GM19372 (cell line): ENCODE data around the gene FRMD4A.
"Not testable (repeated sequence)": the region's sequence is repeated elsewhere in the genome, so short reads cannot be mapped to it uniquely, and the experiment has no call there.

ENCODE experiments used
- ATAC-seq: cut with Tn5 transposase; IDR thresholded peaks from one replicate; pipeline ENCODE4 v1.9.1; 2021; ENCODE audit warnings: mild to moderate bottlenecking, low read depth, moderate library complexity; ENCODE audit not compliant: unreplicated experiment

The FRMD4A gene

DNA sequence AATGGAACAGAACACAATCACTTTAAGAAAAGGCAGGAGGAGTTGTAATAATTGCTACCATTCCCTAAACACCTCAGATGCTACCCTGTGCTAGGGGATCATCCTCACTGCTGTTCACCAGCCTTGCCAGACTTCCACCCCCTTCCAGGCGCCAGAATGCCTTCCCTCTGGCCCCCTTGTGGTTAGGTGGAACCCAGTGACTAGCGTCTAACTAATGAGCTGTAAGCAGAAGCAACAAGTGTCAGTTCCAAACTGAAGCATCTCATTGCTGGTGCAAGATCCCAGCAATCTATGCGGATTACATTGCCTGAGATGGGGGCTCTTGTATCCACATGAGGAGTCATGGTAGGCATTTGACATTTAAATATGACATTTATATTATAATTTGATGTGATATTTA, 86.6 kb downstream of the FRMD4A start:
- no peak for ATAC-seq

DNA sequence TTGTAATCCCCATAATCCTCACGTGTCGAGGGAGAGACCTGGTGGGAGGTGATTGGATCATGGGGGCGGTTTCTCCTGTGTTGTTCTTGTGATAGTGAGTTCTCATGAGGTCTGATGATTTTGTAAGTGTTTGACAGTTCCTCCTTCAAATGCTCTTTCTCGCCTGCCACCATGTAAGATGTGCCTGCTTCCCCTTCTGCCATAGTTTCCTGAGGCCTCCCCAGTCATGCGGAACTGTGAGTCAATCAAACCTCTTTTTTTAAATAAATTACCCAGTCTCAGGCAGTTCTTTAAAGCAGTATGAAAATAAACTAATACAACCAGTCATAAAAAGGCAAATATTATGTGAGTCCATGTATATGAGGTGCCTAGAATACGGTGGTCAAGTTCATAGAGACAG, 87.5 kb downstream of the FRMD4A start:
- no peak for ATAC-seq

DNA sequence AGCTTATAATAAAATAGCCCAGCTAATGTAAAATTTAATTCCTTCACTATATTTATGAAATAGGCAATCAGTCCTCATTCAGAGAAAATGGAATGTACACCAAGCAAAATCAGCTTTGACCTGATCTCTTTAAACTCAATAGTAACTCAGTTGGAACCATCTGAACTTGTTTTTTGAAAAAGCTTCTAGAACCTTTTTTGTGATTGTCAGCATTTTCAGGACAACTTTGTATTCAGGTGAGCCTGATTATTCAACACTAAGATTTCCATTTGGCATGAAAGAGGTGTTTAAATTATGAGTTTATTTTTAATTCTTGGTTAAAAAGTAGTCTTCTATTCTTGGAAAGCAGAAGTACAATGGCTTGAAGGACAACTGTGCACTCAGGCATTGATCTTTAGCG, 89.5 kb downstream of the FRMD4A start:
- ATAC-seq: no peak

DNA sequence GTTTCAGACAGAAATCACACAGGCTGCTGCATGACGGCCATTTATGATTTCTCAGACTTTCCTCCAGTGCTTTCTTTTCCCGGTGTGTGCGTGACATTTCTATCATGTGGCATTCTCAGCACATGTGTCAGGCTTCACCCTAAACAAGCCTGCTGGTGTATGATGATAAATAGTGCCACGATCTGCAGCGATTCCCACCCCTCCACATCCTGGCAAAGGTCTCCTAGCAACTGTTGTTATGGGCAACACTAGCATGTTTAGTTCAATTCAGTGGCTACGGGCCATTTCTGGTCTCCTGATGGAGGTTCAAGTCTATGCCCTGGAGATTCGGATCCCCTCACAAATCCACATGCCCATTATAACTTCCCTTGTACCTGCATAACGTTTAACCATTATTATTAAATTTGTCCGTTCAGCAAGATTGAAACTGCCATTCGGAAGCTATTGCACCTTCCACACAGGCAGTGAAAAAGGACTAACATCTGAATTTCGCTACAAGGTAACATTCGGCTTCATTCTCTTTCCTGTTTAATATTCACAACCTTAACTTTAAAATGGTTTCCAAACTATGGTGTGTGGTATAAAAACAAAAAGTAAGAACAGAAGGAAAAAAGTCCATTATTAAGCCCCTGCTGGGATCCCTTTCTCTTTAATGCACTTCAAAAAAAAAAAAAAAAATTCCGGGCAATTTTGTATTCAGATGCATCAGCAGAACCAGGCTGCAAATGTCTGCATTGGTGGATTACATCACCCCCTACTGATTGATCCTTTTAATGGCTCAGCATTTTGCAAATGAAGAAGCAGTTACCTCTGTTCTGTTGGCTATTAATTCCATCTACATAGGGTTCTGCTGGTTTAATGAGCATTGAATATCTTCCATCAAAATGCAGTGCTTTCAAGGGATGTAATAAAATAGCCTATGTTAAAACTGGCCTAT, 90.2 kb downstream of the FRMD4A start:
- no peak for ATAC-seq

DNA sequence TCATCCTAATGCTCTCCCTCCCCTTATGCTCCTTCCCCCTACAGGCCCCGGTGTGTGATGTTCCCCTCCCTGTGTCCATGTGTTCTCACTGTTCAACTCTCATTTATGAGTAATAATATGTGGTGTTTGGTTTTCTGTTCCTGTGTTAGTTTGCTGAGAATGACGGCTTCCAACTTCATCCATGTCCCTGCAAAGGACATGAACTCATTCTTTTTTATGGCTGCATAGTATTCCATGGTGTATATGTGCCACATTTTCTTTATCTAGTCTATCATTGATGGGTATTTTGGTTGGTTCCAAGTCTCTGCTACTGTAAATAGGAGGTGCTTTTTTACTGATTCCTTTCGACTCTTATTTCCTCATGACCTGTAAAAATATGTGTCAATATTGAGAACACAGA, 92.1 kb downstream of the FRMD4A start:
- not testable (repeated sequence) for ATAC-seq

DNA sequence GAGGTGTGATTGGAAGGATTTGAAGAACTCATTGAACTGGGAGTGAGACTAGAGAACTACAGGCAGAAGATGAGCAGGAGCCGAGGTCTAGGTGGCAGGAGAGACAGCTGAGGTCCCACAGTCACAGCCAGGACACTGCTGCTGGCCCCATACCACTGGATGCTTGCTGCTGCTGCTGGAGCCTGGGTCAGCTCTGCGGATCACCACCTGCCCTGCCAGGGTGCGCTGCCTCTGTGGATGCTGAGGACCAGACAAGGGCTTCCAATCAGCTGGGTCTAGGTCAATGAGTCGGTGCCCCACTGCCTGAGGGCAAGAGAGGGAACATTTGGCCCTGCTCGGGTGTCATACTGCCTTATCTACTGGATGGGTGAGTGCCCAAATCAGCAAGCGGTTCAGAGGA, 94.4 kb downstream of the FRMD4A start:
- no peak for ATAC-seq

DNA sequence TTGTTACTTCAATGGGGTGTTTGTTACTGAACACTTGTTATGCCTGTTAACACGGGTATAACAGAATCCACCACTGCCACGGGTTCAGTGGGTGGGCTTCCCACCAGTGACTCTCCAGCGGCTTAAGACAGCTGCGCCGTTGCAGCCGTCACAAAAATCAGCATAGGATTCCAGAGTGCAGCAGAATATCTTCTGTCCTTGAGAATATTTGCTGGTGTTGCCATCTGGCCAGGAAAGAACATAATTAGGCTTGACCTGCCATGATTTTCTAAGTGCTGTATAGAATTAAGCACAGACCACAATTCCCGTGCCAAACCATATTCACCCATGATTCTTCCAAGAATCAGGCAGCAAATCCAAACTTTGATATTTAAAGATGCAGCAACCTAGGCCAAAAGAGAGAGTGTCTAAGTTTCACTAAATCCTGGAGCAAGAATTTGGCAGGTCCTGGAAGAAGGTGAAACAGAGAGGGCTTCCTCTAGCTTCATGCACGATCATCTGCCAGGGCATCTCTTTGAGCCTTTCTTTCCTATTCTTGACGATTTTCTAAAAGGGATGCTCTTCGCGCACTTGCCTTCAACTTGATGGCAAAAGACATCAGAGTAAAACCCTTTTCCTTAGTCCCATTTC, 95.0 kb downstream of the FRMD4A start:
- no peak for ATAC-seq

DNA sequence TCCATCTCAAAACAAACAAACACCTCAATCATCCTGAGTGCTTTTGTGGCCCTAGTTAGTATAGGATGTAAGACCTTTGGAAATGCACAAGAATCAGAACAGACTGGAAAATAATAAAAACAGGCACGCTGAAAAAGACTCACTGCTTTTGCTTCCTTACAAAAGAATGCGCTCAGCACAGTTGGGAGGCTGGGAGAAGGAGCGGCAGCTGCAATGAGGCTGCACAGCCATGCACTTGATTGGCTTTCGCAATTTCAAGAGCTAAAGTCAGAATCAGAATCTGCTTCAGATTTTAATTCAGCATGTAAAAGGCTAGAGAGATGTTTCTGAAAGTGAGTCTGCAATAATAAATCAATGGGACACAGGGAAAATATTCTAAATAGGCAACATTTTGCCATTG, 97.2 kb downstream of the FRMD4A start:
- no peak for ATAC-seq

DNA sequence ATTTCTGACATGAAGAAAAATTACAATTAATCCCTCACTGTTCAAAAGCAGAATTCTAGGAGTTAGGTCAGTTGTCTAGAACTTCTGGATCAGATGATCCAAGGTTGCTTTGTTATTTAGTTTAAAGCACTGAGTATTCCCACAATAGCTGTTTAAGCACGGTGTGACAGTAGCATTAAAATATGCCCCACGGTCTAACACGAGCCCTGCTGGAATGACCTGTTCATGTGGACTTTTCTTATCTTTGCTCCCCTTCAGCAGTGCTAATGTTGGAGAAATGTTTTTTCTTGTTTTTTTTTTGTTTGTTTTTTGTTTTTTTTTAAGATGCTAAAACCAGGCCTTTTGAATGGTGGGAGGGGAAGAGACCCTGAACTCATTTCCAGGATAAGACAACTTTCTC, 101.9 kb downstream of the FRMD4A start:
- ATAC-seq: not testable (repeated sequence)

DNA sequence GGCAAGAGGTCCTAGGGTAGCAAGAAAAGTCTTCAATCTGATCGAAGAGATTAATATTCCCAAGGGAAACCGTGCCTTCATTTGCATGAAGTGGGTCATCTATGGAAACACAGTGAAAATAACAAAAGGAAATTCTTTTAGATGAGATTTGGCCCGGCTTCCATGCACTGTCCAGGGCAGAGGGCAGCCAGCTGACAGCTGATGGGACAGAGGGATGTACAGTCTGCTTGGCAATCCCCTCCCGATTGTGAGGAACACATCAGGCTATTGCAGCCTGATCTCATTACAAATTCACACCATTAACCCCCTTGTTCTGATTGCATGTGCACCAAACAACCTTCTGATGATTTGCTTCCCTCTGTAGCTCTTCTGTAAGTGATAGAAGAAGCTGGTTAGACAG, 105.3 kb downstream of the FRMD4A start:
- no peak for ATAC-seq

DNA sequence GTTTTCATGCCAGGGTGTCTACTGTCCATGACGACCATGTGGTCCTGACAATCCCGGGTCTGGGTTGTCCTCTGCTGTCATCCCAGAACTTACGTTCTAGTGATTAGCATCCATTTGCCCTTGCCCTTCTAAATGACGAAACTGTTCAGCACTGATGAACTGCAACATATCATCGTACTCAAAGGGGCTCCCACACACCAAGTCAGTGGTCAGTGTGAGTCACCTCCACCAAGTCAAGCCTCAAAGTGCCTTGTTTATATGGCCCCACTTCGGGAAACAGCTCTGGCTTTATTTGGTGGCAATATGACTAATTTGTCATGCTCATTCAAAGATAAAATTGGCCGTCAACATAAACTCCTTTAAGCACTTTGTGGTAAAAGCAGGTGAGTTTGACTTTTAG, 110.7 kb downstream of the FRMD4A start:
- ATAC-seq: no peak

DNA sequence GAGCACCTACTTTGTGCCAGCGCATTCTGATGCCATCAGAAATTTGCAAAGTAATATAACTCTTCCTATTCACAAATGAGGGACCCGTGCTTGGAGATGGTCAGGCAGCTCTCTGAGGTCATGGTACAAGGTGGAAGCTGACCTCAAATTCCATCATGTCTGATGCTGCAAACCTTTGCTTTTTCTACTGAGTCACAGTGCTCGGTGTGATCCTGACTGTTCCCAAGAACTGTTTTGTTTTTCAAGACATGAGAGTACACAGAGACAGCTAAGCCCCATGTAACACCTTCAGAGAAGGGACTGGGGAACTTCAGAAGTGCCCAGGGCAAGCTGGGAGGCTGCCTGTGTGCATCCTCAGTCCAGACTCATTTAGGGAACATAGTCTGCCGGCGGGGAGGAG, 111.3 kb downstream of the FRMD4A start:
- ATAC-seq: no peak

DNA sequence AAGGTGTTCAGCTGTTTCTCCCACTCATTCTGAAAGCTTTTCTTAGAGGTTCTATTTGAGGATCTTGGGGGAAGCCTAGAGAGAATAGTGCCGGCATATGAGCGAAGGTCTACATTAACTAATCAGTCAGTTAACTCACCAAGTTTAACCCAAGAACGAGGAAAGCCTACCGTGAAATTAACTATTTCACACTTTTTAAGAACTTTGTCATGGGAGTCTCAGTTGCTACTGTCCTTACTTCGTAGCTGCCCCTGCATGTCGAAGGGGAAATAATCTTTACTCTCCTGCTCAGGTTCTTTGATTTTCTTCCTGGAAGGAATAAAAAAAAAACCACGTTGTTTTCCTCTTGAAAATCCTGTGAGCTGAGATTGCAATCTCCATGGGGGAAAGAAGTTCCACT, 115.1 kb downstream of the FRMD4A start:
- no peak for ATAC-seq

DNA sequence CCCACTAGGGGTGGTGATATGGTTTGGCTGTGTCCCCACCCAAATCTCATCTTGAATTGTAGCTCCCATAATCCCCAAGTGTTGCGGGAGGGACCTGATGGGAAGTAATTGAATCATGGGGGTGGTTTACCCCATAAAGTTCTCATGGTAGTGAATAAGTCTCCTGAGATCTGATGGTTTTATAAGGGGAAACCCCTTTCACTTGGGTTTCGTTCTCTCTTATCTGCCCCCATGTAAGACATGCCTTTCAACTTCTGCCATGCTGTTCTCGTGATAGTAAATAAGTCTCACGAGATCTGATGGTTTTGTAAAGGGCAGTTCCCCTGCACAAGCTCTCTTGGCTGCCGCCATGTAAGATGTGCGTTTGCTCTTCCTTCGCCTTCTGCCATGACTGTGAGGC, 117.0 kb downstream of the FRMD4A start:
- not testable (repeated sequence) for ATAC-seq

DNA sequence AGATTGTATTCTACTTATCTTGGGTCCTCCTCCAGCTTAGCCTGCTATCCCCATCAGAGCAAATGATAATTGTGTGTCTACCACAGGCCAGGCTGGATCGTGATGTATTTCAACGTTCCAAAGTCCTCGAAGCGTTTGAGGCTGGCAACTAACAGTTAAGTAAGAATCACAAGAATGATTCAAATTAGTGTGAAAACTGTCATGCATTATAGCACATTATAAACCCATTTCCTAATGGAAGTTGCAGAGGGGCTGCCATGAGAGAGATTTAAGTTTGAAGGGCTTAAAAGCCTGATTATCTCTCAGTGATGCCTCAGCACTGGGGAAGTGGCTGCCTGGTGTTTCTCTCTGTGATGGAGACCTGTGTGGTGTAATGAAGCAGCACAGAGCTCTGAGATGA, 119.1 kb downstream of the FRMD4A start:
- no peak for ATAC-seq

DNA sequence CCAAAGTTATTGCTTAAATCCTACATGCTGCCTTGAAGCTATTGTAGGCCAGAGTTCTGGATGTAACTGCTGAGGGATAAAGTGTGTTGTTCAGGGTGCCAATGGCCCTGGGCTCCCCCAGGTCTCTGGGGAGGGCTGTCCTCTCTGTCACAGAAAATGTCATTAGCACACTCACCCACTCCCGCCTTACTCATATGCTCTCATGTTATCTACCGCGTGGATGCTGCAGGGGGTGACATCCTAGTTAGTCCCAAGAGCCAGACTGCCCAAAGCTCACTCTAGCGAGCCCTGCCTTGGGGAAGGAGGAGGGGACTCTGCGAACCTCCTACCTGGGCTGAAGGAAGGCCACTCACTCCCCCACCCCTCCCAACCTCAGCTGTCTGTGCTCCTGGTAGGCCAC, 122.5 kb downstream of the FRMD4A start:
- no peak for ATAC-seq

DNA sequence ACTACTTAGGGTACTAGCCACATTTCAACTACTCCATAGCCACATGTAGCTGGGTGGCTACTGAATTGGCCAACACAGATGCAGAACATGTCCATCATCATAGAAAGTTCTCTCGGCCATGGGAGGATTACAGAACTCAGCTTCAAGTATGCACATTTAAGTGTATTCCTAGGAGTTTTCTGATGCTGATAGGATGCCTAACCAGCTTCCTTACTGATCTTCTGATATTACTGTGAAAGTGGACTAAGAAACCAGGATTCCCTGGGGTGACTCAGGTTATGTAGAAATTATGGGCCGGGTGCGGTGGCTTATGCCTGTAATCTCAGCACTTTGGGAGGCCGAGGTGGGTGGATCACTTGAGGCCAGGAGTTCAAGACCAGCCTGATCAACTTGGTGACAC, 125.5 kb downstream of the FRMD4A start:
- no peak for ATAC-seq

DNA sequence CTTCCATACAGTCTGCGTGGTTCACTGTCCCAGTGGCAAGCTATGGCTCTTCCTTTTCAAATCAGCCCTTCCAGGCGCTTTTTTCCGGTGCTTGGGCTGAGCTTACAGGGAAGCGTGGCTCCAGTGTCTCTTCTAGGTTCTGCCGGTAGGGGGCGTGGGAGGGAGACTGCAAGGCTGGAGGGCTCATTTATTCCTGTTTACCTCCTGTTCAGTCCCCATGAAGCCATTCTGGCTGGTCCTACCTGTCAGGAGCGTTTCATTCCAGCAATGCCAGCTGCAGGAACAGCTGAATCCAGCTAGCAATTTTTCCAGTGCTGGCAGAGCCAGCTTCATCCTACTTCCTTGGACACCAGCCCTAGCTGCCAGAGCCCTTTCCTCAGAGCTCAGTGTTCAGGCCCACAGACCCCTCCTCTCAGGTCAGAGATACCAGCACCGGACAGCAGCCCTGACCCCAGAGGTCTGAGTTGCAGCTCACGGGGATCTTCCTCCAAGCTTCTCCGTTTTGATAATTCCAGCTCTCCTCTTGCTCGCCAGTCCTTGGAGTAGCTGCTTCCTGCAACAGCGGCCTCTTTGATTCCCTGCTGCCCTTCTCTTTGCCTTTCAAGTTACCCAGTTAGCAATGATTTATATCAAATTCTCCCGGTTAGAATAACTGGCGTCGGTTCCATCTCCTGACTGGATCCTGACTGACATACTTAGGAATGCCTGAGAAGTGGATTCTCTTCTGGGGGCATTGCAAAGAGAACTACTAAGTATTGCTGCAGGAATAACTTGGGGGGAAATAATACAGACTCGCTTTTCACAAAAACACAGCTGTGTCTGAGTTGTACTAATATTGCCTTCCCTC, 129.8 kb downstream of the FRMD4A start:
- ATAC-seq: no peak

DNA sequence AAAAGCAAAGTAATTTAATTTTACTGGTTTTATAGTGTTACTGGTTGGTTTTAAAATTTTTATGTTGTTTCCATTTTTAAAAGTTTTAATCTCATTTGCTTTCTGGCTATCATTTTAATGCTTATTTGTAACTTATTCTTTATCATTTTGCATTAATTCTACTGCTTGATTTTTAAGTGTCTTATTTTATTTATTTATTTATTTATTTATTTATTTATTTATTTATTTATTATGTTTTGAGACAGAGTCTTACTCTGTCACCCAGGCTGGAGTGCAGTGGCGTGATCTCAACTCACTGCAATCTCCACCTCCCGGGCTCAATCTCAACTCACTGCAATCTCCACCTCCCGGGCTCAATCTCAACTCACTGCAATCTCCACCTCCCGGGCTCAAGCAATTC, 131.6 kb downstream of the FRMD4A start:
- not testable (repeated sequence) for ATAC-seq

DNA sequence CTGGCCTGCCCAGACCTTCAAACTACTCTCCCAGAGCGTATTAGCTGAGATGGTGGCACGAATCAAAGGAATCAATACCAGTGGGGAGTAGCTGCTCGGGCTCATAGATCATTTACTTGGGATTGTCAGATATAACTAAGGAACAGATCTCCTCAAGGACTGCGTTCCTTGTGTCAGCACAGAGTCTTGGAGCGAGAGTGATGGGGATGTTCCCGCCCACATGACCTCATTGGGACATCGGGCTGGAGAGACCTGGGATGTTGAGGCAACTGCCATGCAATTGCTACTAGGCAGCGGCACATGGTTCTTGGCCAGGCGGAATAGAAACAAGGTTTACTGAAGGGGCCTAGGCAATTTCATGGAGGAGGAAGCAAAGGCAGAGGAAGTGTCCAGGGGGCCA, 132.6 kb downstream of the FRMD4A start:
- ATAC-seq: no peak

DNA sequence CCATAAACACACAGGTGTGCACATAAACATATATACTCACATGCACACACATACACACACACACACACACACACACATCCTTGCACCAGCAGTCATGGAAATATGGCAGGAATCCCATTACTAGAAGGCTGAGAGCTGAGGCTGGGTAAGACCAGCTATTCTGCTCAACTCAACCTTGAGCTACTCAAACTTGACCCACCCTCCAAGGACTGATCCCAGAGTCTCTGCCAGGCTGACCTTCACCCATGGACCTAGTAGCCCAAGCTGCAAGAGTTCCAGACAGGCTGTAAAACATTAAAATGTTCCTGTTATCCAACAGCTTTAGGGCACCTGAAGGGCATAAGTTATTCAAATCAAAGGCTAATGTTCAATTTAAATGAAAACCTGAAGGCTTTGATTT, 134.6 kb downstream of the FRMD4A start:
- ATAC-seq: no peak
